ENCODE measurements around the gene RAP1GAP2. TPM values are rescaled to one million over a fixed set of nuclear protein-coding genes. Genes with fewer than 3 reads are reported as not detected.

The RAP1GAP2 gene
- total RNA-seq, 2 experiments from 2014 or later, result 0.31 to 0.50 TPM

- H3K4me1 Mint-ChIP-seq (ENCODE audit: low read depth), result peaks cover 4% of the 10 kb centered on the region
- intact Hi-C loops (cut with micrococcal nuclease), result no loop called here
- TF ChIP-seq CTCF (IDR thresholded peaks at IDR 0.05), result no peak
- DNase-seq (no peak), ATAC-seq (no peak)
- H3K9me3 Mint-ChIP-seq, result no peaks in the 10 kb centered on the region
- no peak overlapping the region for H3K27ac Mint-ChIP-seq
- POLR2A ChIA-PET, result no interaction called here
- H3K36me3 Mint-ChIP-seq (ENCODE audit: low read depth), result no peaks in the 10 kb centered on the region
- H3K4me3 Mint-ChIP-seq, result no peak overlapping the region
- H3K27me3 Mint-ChIP-seq, result no peaks in the 10 kb centered on the region
- CTCF ChIA-PET, result interaction anchor here (12.4 kb wide), 1 partner anchor 162 kb away, joined by 96 read pairs; no protein-coding TSS in a partner anchor
These were observed 213.2 kb downstream of the RAP1GAP2 start for GRCh38 chr17:3009411-3009920.

- Mint-ChIP-seq H3K9me3 (no peaks in the 10 kb centered on the region), H3K36me3 (ENCODE audit: low read depth) (no peaks in the 10 kb centered on the region), H3K4me1 (ENCODE audit: low read depth) (no peaks in the 10 kb centered on the region), H3K4me3 (no peak overlapping the region), H3K27me3 (no peaks in the 10 kb centered on the region), H3K27ac (no peak overlapping the region)
- intact Hi-C loops (cut with micrococcal nuclease), result loop anchor here (5.0 kb wide), 2 partner anchors 165 to 185 kb away; no protein-coding TSS in a partner anchor
- ChIA-PET CTCF (interaction anchor here (1.6 to 12.4 kb wide), 4 partner anchors 10 to 184 kb away, joined by 6 to 96 read pairs (median 18); no protein-coding TSS in a partner anchor), POLR2A (no interaction called here)
- TF ChIP-seq CTCF (IDR thresholded peaks at IDR 0.05), result no peak
- ATAC-seq (no peak), DNase-seq (no peak)
These were observed 215.7 kb downstream of the RAP1GAP2 start for GRCh38 chr17:3011891-3012290.

DNA sequence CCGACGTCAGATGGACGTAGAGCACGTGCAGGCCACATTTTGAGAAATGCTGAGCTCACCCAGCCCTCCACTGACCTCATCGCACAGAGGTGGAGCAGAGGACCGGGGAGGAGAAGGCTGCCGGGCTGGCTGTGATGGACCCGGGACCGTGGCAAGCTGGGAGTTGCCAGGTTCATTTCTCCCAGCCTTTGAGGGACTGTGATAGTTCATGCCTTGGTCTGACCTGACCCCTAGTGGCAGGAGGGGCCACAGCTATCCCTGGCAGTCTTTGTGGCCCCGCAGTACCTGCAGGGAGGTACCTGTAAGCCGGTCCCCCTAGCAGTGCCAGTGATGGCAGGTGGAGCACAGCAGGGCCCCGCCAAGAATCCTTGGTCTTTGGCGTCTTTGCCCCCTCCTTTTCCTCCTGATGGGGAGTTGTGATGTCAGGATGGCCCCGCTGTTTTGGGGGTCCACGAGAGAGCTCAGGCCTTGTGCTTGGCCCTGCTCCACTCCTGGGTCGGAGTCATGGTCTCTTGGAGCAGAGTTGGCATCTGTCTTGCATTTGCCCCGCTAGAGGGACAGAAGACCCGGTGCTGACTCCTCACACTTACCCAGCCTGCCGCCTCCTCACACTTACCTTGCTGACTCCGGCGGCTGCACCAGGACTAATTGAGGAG lies 216.8 kb downstream of the RAP1GAP2 start:
- Mint-ChIP-seq H3K27ac (no peak overlapping the region), H3K4me1 (ENCODE audit: low read depth) (no peaks in the 10 kb centered on the region), H3K9me3 (no peaks in the 10 kb centered on the region), H3K27me3 (no peaks in the 10 kb centered on the region), H3K36me3 (ENCODE audit: low read depth) (no peaks in the 10 kb centered on the region), H3K4me3 (no peak overlapping the region)
- ChIA-PET CTCF (interaction anchor here (0.6 to 12.4 kb wide), 21 partner anchors 9 to 227 kb away, joined by 3 to 96 read pairs (median 4); no protein-coding TSS in a partner anchor), POLR2A (no interaction called here)
- TF ChIP-seq CTCF (IDR thresholded peaks at IDR 0.05), result peak; percentile 68
- DNase-seq, result peak; percentile 69
- ATAC-seq, result peak; percentile 94
- intact Hi-C loops (cut with micrococcal nuclease), result loop anchor here (5.0 kb wide), 2 partner anchors 166 to 186 kb away; no protein-coding TSS in a partner anchor

DNA sequence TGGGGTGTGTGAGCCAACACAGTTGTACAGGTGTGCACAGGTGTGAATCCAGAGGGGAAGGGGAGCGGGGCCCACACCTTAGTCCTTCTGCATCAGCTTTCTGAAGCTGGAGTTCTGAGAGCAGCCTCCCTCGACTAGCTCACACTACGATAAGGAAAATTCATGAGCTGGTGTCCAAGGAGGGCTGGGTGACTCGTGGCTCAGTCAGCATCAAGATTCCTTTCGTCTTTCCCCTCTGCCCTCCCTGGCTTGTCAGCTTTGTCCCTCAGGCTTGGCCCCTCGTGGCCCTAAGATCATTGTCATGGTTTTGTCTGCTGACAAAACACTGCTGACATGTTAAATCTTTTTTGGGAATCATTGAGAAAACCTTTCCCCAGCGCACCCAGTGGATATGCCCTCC lies 219.7 kb downstream of the RAP1GAP2 start:
- Mint-ChIP-seq H3K27me3 (no peaks in the 10 kb centered on the region), H3K36me3 (ENCODE audit: low read depth) (peaks cover 3% of the 10 kb centered on the region), H3K4me1 (ENCODE audit: low read depth) (no peaks in the 10 kb centered on the region), H3K4me3 (no peak overlapping the region), H3K9me3 (no peaks in the 10 kb centered on the region), H3K27ac (no peak overlapping the region)
- ChIA-PET POLR2A (no interaction called here), CTCF (interaction anchor here (12.4 kb wide), 1 partner anchor 168 kb away, joined by 96 read pairs; no protein-coding TSS in a partner anchor)
- intact Hi-C loops (cut with micrococcal nuclease), result no loop called here
- no peak for ATAC-seq
- DNase-seq, result no peak
- TF ChIP-seq CTCF (IDR thresholded peaks at IDR 0.05), result no peak

- Mint-ChIP-seq H3K36me3 (ENCODE audit: low read depth) (peaks cover 19% of the 10 kb centered on the region), H3K4me3 (no peak overlapping the region), H3K9me3 (peaks cover 7% of the 10 kb centered on the region), H3K27ac (no peak overlapping the region), H3K4me1 (ENCODE audit: low read depth) (no peaks in the 10 kb centered on the region), H3K27me3 (no peaks in the 10 kb centered on the region)
- no peak for TF ChIP-seq CTCF (IDR thresholded peaks at IDR 0.05)
- ChIA-PET CTCF (no interaction called here), POLR2A (no interaction called here)
- DNase-seq (no peak), ATAC-seq (no peak)
- intact Hi-C loops (cut with micrococcal nuclease), result no loop called here
These were observed 221.7 kb downstream of the RAP1GAP2 start for GRCh38 chr17:3017936-3018335.

Data from activated CD8-positive, alpha-beta T cell treated with anti-CD3 and anti-CD28 coated beads for 36 hours (primary cell).